Fibroblast of pulmonary artery (primary cell): ENCODE measurements around the gene FAM204A.

Experiments
- DNase-seq: peaks from one replicate; pipeline ENCODE4 v3.0.0-alpha.2; 2010; ENCODE audit warnings: low read depth
- H3K4me3 ChIP-seq: replicated peaks from 2 replicates; pipeline ENCODE4 v1.5.1; 2011; ENCODE audit warnings: low read depth, mild to moderate bottlenecking, control low read depth, low read length, moderate library complexity
- CTCF ChIP-seq: IDR thresholded peaks from 2 replicates; pipeline ENCODE4 v1.5.1; 2011; ENCODE audit warnings: mild to moderate bottlenecking, control low read depth, low read length, inconsistent platforms; ENCODE audit errors: missing control alignments

The FAM204A gene

GRCh38 chr10:118349235-118349634, 7.1 kb upstream of the FAM204A start:
- no peak for DNase-seq
- TF ChIP-seq CTCF = no peak
- no peak overlapping the region for H3K4me3 ChIP-seq

- no peak for DNase-seq
- no peak overlapping the region for H3K4me3 ChIP-seq
- no peak for TF ChIP-seq CTCF
Observed at GRCh38 chr10:118343549-118343948, 1.4 kb upstream of the FAM204A start.

- no peak for TF ChIP-seq CTCF
- DNase-seq = peak; percentile 19
- no peak overlapping the region for H3K4me3 ChIP-seq
Observed at GRCh38 chr10:118343115-118343514, 991 bp upstream of the FAM204A start.

- no peak for TF ChIP-seq CTCF
- peak overlapping the region; percentile 94 for H3K4me3 ChIP-seq
- DNase-seq = no peak
Observed at GRCh38 chr10:118342638-118343020, 505 bp upstream of the FAM204A start.

- no peak for TF ChIP-seq CTCF
- DNase-seq = no peak
- H3K4me3 ChIP-seq = peak overlapping the region; percentile 94
Observed at GRCh38 chr10:118340486-118340885, 1.6 kb downstream of the FAM204A start.

GRCh38 chr10:118339111-118339510, 3.0 kb downstream of the FAM204A start:
- DNase-seq = no peak
- TF ChIP-seq CTCF = no peak
- no peak overlapping the region for H3K4me3 ChIP-seq

- no peak for DNase-seq
- H3K4me3 ChIP-seq = no peak overlapping the region
- TF ChIP-seq CTCF = no peak
Observed at GRCh38 chr10:118337356-118337755, 4.8 kb downstream of the FAM204A start.
